HepG2 (cell line): ENCODE data around the gene YKT6. TPM values are rescaled to one million over a fixed set of nuclear protein-coding genes. Genes with fewer than 3 reads are reported as not detected.

Experiments used
- ATF4 ChIP-seq, 2 experiments: fragments of 450-650 bp in 1 of 2; sonication (generic) in 1 of 2; formaldehyde crosslinking; IDR thresholded peaks; 2 replicates each; pipeline versions ENCODE4 v1.5.0 to v1.8.0; 2020 to 2022; ENCODE audit warnings: mild to moderate bottlenecking in 1 of 2, missing genetic modification reagents in 1 of 2
- BHLHE40 ChIP-seq: IDR thresholded peaks from 2 replicates; pipeline ENCODE4 v1.6.1; 2011; ENCODE audit warnings: low read length, improper control_type of control experiment
- CAMTA2 ChIP-seq: sonication (generic); formaldehyde crosslinking; IDR thresholded peaks from 2 replicates; pipeline ENCODE4 v1.4.0; 2020; ENCODE audit warnings: mild to moderate bottlenecking, missing genetic modification reagents, borderline replicate concordance
- ELF1 ChIP-seq: sonication (generic); formaldehyde crosslinking; IDR thresholded peaks from 2 replicates; pipeline ENCODE4 v1.4.0; 2020; ENCODE audit warnings: missing genetic modification reagents
- GZF1 ChIP-seq: sonication (generic); formaldehyde crosslinking; IDR thresholded peaks from 2 replicates; pipeline ENCODE4 v1.5.1; 2020; ENCODE audit warnings: mild to moderate bottlenecking, missing genetic modification reagents
- RFX1 ChIP-seq: fragments of 450-650 bp; IDR thresholded peaks from 2 replicates; pipeline ENCODE4 v1.6.1; 2017
- TERF1 ChIP-seq: sonication (generic); formaldehyde crosslinking; IDR thresholded peaks from 2 replicates; pipeline ENCODE4 v1.8.0; 2022; ENCODE audit warnings: mild to moderate bottlenecking, missing genetic modification reagents, moderate library complexity
- ZEB1 ChIP-seq: IDR thresholded peaks from 2 replicates; pipeline ENCODE4 v1.6.1; 2012; ENCODE audit warnings: mild to moderate bottlenecking, low read depth, inconsistent platforms; ENCODE audit not compliant: insufficient replicate concordance
- ZNF609 ChIP-seq: sonication (generic); formaldehyde crosslinking; IDR thresholded peaks from 2 replicates; pipeline ENCODE4 v1.4.0; 2020; ENCODE audit warnings: mild to moderate bottlenecking, missing genetic modification reagents, borderline replicate concordance
- ZNF710 ChIP-seq: sonication (generic); formaldehyde crosslinking; IDR thresholded peaks from 2 replicates; pipeline ENCODE4 v1.5.0; 2020; ENCODE audit warnings: mild to moderate bottlenecking, missing genetic modification reagents, borderline replicate concordance
- ZZZ3 ChIP-seq: sonication (generic); formaldehyde crosslinking; IDR thresholded peaks from 2 replicates; pipeline ENCODE4 v1.4.0; 2020; ENCODE audit warnings: missing genetic modification reagents, mild to moderate bottlenecking, borderline replicate concordance
- polyA plus RNA-seq, 8 experiments: library from polyadenylated mRNA; depleted of rRNA in 3 of 8; stranded (reverse) in 7 of 8; unstranded in 1 of 8; fragments of >200 nt; fragmentation: Illumina TruSeq in 4 of 8; extraction: Trizol in 4 of 8; gene quantifications; 2 replicates each; pipeline versions ENCODE4 v1.2.1 to v1.2.3, GENCODE V29; 2011 to 2016; ENCODE audit warnings: low read depth in 4 of 8, missing spikeins in 1 of 8, mixed read lengths in 1 of 8; ENCODE audit not compliant: insufficient read depth in 1 of 8
- total RNA-seq, 5 experiments: library from RNA; depleted of rRNA; stranded (reverse); fragments of >200 nt; fragmentation: Illumina TruSeq; extraction: Trizol; gene quantifications; 2 replicates each; pipeline ENCODE4 v1.2.3, GENCODE V29; 2016; ENCODE audit warnings: low read depth in 1 of 5

The YKT6 gene
- total and polyA plus RNA-seq, 2 of the 13 experiments (the other 11 are each of a cell fraction or from before 2014, with no cell fraction given) = 52.2 to 60.3 TPM

GRCh38 chr7:44235066-44235465, 34.3 kb downstream of the YKT6 start (continued):
- no peak for TF ChIP-seq RFX1
- TF ChIP-seq ELF1 = no peak
- TF ChIP-seq ATF4 (CRISPR knock-in tag; IDR thresholded peaks at IDR 0.05) = no peak
- no peak for TF ChIP-seq ZEB1
- TF ChIP-seq CAMTA2 (CRISPR knock-in tag) = no peak
- no peak for TF ChIP-seq TERF1 (CRISPR knock-in tag)
- no peak for TF ChIP-seq ZZZ3 (CRISPR knock-in tag)
- no peak for TF ChIP-seq BHLHE40
- no peak for TF ChIP-seq ZNF609
- no peak for TF ChIP-seq GZF1
- no peak for TF ChIP-seq ZNF710
